H9 (cell line): ENCODE data around the gene AP1B1. TPM values are rescaled to one million over a fixed set of nuclear protein-coding genes. Genes with fewer than 3 reads are reported as not detected.

Source experiments
- DNase-seq: peaks from one replicate; pipeline ENCODE4 v3.0.0-alpha.2; 2017
- H2AFZ ChIP-seq: one replicate; pipeline ENCODE4 v1.6.1; 2013; ENCODE audit warnings: mild to moderate bottlenecking, low read length, control low read depth, moderate library complexity
- H2AK5ac ChIP-seq: 2 replicates; pipeline ENCODE4 v1.6.1; 2013; ENCODE audit warnings: low read length, control low read depth, mixed read lengths; ENCODE audit not compliant: insufficient read length
- H2BK120ac ChIP-seq: one replicate; pipeline ENCODE4 v1.6.1; 2013; ENCODE audit warnings: low read depth, mild to moderate bottlenecking, low read length, control low read depth, inconsistent platforms; ENCODE audit not compliant: poor library complexity, severe bottlenecking
- H2BK12ac ChIP-seq: 2 replicates; pipeline ENCODE4 v1.6.1; 2013; ENCODE audit warnings: low read length, control low read depth, mixed read lengths, low read depth; ENCODE audit not compliant: insufficient read length
- H2BK15ac ChIP-seq: 2 replicates; pipeline ENCODE4 v1.6.1; 2013; ENCODE audit warnings: low read depth, low read length, control low read depth
- H2BK20ac ChIP-seq: one replicate; pipeline ENCODE4 v1.6.1; 2013; ENCODE audit warnings: low read depth, mild to moderate bottlenecking, low read length, control low read depth, inconsistent platforms; ENCODE audit not compliant: poor library complexity, severe bottlenecking
- H2BK5ac ChIP-seq: 2 replicates; pipeline ENCODE4 v1.6.1; 2013; ENCODE audit warnings: low read length, control low read depth, mixed read lengths; ENCODE audit not compliant: insufficient read length
- H3K14ac ChIP-seq: 2 replicates; pipeline ENCODE4 v1.6.1; 2013; ENCODE audit warnings: low read length, control low read depth; ENCODE audit not compliant: insufficient read depth
- H3K18ac ChIP-seq: 2 replicates; pipeline ENCODE4 v1.6.1; 2013; ENCODE audit warnings: low read depth, mild to moderate bottlenecking, mixed read lengths, low read length, control low read depth; ENCODE audit not compliant: insufficient read length
- H3K23ac ChIP-seq: 2 replicates; pipeline ENCODE4 v1.6.1; 2013; ENCODE audit warnings: low read length, control low read depth, mixed read lengths, low read depth; ENCODE audit not compliant: insufficient read length
- H3K23me2 ChIP-seq: 2 replicates; pipeline ENCODE4 v1.6.1; 2013; ENCODE audit warnings: low read depth, mild to moderate bottlenecking, mixed read lengths, low read length, control low read depth; ENCODE audit not compliant: insufficient read length, poor library complexity, severe bottlenecking
- H3K27ac ChIP-seq: 2 replicates; pipeline ENCODE4 v1.5.1; 2013; ENCODE audit warnings: low read length, control low read depth, mixed read lengths, low read depth; ENCODE audit not compliant: insufficient read length
- H3K27me3 ChIP-seq: 2 replicates; pipeline ENCODE4 v1.6.1; 2013; ENCODE audit warnings: low read length, control low read depth, inconsistent platforms; ENCODE audit not compliant: insufficient read depth
- H3K4ac ChIP-seq: 2 replicates; pipeline ENCODE4 v1.6.1; 2013; ENCODE audit warnings: low read depth, mild to moderate bottlenecking, control low read depth, inconsistent platforms, low read length, moderate library complexity
- H3K4me1 ChIP-seq: 2 replicates; pipeline ENCODE4 v1.6.1; 2013; ENCODE audit warnings: low read length, control low read depth, inconsistent platforms; ENCODE audit not compliant: insufficient read depth
- H3K4me2 ChIP-seq: 2 replicates; pipeline ENCODE4 v1.6.1; 2013; ENCODE audit warnings: low read length, control low read depth, mixed read lengths; ENCODE audit not compliant: insufficient read length, insufficient read depth
- H3K56ac ChIP-seq: 2 replicates; pipeline ENCODE4 v1.6.1; 2013; ENCODE audit warnings: low read depth, mild to moderate bottlenecking, mixed read lengths, low read length, control low read depth; ENCODE audit not compliant: insufficient read length
- H3K79me1 ChIP-seq: 2 replicates; pipeline ENCODE4 v1.6.1; 2013; ENCODE audit warnings: low read depth, mild to moderate bottlenecking, moderate library complexity, low read length, control low read depth, inconsistent platforms; ENCODE audit not compliant: insufficient read depth, poor library complexity, severe bottlenecking
- H3K79me2 ChIP-seq: 2 replicates; pipeline ENCODE4 v1.6.1; 2013; ENCODE audit warnings: low read length, control low read depth, inconsistent platforms; ENCODE audit not compliant: insufficient read depth
- H3K9ac ChIP-seq: 2 replicates; pipeline ENCODE4 v1.6.1; 2013; ENCODE audit warnings: low read length, control low read depth, mixed read lengths; ENCODE audit not compliant: insufficient read length; ENCODE audit errors: extremely low read depth
- H3K9me3 ChIP-seq: one replicate; pipeline ENCODE4 v1.6.1; 2013; ENCODE audit warnings: low read depth, low read length, inconsistent platforms; ENCODE audit not compliant: control insufficient read depth
- H3T11ph ChIP-seq: one replicate; pipeline ENCODE4 v1.6.1; 2013; ENCODE audit warnings: mild to moderate bottlenecking, low read length, control low read depth, inconsistent platforms
- H4K20me1 ChIP-seq: one replicate; pipeline ENCODE4 v1.6.1; 2013; ENCODE audit not compliant: control insufficient read depth, insufficient read length, insufficient read depth
- H4K5ac ChIP-seq: 2 replicates; pipeline ENCODE4 v1.6.1; 2013; ENCODE audit warnings: low read depth, mild to moderate bottlenecking, mixed read lengths, low read length, control low read depth; ENCODE audit not compliant: insufficient read length
- H4K8ac ChIP-seq: replicated peaks from 2 replicates; pipeline ENCODE4 v1.6.1; 2013; ENCODE audit warnings: low read length, control low read depth, mixed read lengths, low read depth; ENCODE audit not compliant: insufficient read length
- H4K91ac ChIP-seq: 2 replicates; pipeline ENCODE4 v1.6.1; 2013; ENCODE audit warnings: low read depth, mild to moderate bottlenecking, moderate library complexity, mixed read lengths, low read length, control low read depth; ENCODE audit not compliant: insufficient read length
- H3K27ac Mint-ChIP-seq, 3 experiments: 2 replicates in 2 of 3; 3 replicates in 1 of 3; pipeline ENCODE4 v1.8.0; 2020 to 2021; ENCODE audit warnings: mixed read lengths in 3 of 3, mild to moderate bottlenecking in 1 of 3, moderate library complexity in 1 of 3
- H3K27me3 Mint-ChIP-seq: 2 replicates; pipeline ENCODE4 v1.8.0; 2021; ENCODE audit warnings: low read depth, mild to moderate bottlenecking, moderate library complexity, mixed read lengths
- H3K36me3 Mint-ChIP-seq, 3 experiments: 2 replicates in 2 of 3; 3 replicates in 1 of 3; pipeline ENCODE4 v1.8.0; 2020 to 2021; ENCODE audit warnings: low read depth in 3 of 3, mixed read lengths in 3 of 3; ENCODE audit not compliant: insufficient read depth in 1 of 3
- H3K4me1 Mint-ChIP-seq, 2 experiments: 2 replicates each; pipeline ENCODE4 v1.8.0; 2020; ENCODE audit warnings: mixed read lengths in 2 of 2
- H3K4me3 Mint-ChIP-seq, 2 experiments: 2 replicates in 1 of 2; 3 replicates in 1 of 2; pipeline ENCODE4 v1.8.0; 2020 to 2021; ENCODE audit warnings: mild to moderate bottlenecking in 2 of 2, mixed read lengths in 2 of 2, moderate library complexity in 1 of 2
- H3K9me3 Mint-ChIP-seq, 2 experiments: 2 replicates in 1 of 2; 3 replicates in 1 of 2; pipeline ENCODE4 v1.8.0; 2020; ENCODE audit warnings: mild to moderate bottlenecking in 2 of 2, mixed read lengths in 2 of 2, moderate library complexity in 1 of 2
- CTCF ChIP-seq: fragments of 200-600 bp; sonication (generic); conservative IDR thresholded peaks from 3 replicates; pipeline ENCODE4 v1.8.0; 2021; ENCODE audit warnings: antibody characterized with exemption, mild to moderate bottlenecking
- WGBS: extraction: QIAGEN DNeasy Blood & Tissue Kit; methylation state at CpG from one replicate; pipeline ENCODE4 v1.1.7; 2013; ENCODE audit warnings: missing lambda C conversion rate, low lambda C conversion rate, mixed read lengths; ENCODE audit not compliant: insufficient read length; ENCODE audit errors: extremely low coverage; 5-methylcytosine and 5-hydroxymethylcytosine counted together
- total RNA-seq: library from RNA; stranded (reverse); gene quantifications from 2 replicates; pipeline ENCODE4 v1.2.1, GENCODE V29; 2021

AP1B1 gene
- total RNA-seq, 1 experiment from 2014 or later, result 64.0 TPM

- no peaks in the 10 kb centered on the region for H3K9me3 Mint-ChIP-seq
- TF ChIP-seq CTCF, result no peak
- no peaks in the 10 kb centered on the region for H3K79me1 ChIP-seq
- H3K23ac ChIP-seq, result no peak overlapping the region
- no peak for DNase-seq
- no peak overlapping the region for H2BK120ac ChIP-seq
- H3K27me3 ChIP-seq, result no peaks in the 10 kb centered on the region
- H2AFZ ChIP-seq, result no peak overlapping the region
- peaks cover 3 to 20% (median 20%) of the 10 kb centered on the region in 3 experiments; a peak in 5 of 7 replicates for H3K36me3 Mint-ChIP-seq
- WGBS, result no CpG with 5 or more reads among the region's 15 CpGs
- H3K56ac ChIP-seq, result no peak overlapping the region
- H3K14ac ChIP-seq, result no peak overlapping the region
- H3K9me3 ChIP-seq, result no peaks in the 10 kb centered on the region
- no peaks in the 10 kb centered on the region for H4K20me1 ChIP-seq
- H3K27ac ChIP-seq, result no peak overlapping the region
- H2BK15ac ChIP-seq, result no peak overlapping the region
- H4K91ac ChIP-seq, result no peak overlapping the region
- H3T11ph ChIP-seq, result no peak overlapping the region
- H4K5ac ChIP-seq, result no peak overlapping the region
- no peaks in the 10 kb centered on the region for H3K4me1 ChIP-seq
- no peak overlapping the region for H2BK20ac ChIP-seq
- peaks cover 2 to 3% of the 10 kb centered on the region in 2 experiments; a peak in 2 of 4 replicates for H3K4me1 Mint-ChIP-seq
- no peaks in the 10 kb centered on the region for H3K27me3 Mint-ChIP-seq
- no peak overlapping the region for H3K9ac ChIP-seq
- no peak overlapping the region for H4K8ac ChIP-seq
- no peak overlapping the region for H2AK5ac ChIP-seq
- H3K18ac ChIP-seq, result no peak overlapping the region
- H3K4me2 ChIP-seq, result no peak overlapping the region
- no peaks in the 10 kb centered on the region for H3K79me2 ChIP-seq
- no peak overlapping the region for H3K4ac ChIP-seq
- H3K4me3 Mint-ChIP-seq, result no peak overlapping the region
- no peak overlapping the region; a peak in 1 of 7 replicates for H3K27ac Mint-ChIP-seq
- no peaks in the 10 kb centered on the region for H3K23me2 ChIP-seq
- no peak overlapping the region for H2BK5ac ChIP-seq
- H2BK12ac ChIP-seq, result no peak overlapping the region
These were observed 61.1 kb downstream of the AP1B1 start for GRCh38 chr22:29327089-29327764.
